ENCODE measurements around the gene SHISA4. TPM values are rescaled to one million over a fixed set of nuclear protein-coding genes. Genes with fewer than 3 reads are reported as not detected.
"Not testable (repeated sequence)": the region's sequence is repeated elsewhere in the genome, so short reads cannot be mapped to it uniquely, and the experiment has no call there.

SHISA4 gene, protein sequence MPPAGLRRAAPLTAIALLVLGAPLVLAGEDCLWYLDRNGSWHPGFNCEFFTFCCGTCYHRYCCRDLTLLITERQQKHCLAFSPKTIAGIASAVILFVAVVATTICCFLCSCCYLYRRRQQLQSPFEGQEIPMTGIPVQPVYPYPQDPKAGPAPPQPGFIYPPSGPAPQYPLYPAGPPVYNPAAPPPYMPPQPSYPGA
- 10 to 100 TPM; 11.0 to 23.3 (median 13.0) TPM for total RNA-seq

DNA sequence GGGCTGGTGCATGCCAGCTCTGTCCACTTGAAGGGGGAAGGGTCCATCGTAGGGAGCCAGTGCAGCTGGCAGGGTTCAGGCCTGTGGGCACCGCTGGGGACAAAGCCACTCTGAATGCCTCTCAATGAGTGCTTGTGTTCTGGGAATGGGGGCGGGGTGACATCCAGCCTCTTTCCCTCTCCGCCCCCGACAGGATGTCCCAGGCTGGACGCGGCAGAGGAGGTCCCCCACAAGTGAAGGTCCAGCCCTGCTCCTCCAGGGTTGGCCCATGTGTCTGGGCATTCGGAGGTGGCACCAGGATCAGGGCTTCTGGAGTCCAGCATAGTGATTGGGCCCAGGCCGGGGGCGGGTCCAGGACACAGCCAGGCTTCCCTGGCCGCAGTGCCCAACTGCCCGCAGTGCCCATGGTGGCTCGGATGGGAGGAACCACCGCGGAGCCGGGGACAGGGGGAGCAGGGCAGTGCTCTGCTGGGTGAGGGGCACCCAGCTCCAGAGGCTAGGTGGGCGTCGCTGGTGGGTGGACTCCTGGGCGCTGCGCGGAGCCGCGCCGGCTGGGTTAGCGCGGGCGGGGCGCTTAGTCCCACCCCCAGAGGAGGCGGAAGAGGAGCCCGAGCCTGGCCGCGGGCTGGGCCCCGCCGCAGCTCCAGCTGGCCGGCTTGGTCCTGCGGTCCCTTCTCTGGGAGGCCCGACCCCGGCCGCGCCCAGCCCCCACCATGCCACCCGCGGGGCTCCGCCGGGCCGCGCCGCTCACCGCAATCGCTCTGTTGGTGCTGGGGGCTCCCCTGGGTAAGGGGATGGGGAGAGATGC lies at the start of gene SHISA4:
Gene SHISA4 (plus strand): TSS at position 617 of the 808 bp plus-strand sequence. CDS start 97 bp downstream, at position 714.
- DNase-seq (ENCODE audit: low spot score) (no peak), ATAC-seq (ENCODE audit: low FRiP score) (peak; percentile 74)
- TF ChIP-seq, protein P1, sequence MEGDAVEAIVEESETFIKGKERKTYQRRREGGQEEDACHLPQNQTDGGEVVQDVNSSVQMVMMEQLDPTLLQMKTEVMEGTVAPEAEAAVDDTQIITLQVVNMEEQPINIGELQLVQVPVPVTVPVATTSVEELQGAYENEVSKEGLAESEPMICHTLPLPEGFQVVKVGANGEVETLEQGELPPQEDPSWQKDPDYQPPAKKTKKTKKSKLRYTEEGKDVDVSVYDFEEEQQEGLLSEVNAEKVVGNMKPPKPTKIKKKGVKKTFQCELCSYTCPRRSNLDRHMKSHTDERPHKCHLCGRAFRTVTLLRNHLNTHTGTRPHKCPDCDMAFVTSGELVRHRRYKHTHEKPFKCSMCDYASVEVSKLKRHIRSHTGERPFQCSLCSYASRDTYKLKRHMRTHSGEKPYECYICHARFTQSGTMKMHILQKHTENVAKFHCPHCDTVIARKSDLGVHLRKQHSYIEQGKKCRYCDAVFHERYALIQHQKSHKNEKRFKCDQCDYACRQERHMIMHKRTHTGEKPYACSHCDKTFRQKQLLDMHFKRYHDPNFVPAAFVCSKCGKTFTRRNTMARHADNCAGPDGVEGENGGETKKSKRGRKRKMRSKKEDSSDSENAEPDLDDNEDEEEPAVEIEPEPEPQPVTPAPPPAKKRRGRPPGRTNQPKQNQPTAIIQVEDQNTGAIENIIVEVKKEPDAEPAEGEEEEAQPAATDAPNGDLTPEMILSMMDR (IDR thresholded peaks at IDR 0.05), result no peak

DNA sequence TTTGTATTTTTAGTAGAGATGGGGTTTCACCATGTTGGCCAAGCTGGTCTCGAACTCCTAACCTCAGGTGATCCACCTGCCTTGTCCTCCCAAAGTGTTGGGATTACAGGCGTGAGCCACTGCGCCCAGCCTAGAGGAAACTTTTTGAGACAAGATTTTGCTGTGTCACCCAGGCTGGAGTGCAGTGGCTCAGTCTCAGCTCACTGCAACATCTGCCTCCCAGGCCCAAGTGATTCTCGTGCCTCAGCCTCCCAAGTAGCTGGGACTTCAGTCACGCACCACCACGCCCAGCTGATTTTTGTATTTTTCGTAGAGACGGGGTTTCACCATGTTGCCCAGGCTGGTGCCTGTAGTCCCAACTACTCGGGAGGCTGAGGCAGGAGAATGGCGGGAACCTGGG lies 49.6 kb upstream of the SHISA4 start:
- DNase-seq (ENCODE audit: low spot score); ATAC-seq (ENCODE audit: low FRiP score): not testable (repeated sequence)

DNA sequence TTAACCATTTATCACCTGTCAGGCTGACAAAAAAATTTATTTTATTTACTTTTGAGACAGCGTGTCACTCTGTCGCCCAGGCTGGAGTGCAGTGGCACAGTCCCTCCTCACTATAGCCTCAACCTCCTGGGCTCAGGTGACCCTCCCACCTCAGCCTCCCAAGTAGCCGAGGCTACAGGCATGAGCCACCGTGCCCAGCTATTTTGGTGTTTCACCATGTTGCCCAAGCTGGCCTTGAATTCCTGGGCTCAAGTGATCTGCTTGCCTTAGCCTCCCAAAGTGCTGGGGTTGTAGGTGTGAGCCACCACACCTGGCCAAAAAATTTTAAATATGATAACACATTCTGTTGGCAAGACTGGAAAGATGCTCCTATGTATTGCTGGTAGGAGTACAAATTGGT lies 48.6 kb upstream of the SHISA4 start:
- ATAC-seq (ENCODE audit: low FRiP score), result no peak

DNA sequence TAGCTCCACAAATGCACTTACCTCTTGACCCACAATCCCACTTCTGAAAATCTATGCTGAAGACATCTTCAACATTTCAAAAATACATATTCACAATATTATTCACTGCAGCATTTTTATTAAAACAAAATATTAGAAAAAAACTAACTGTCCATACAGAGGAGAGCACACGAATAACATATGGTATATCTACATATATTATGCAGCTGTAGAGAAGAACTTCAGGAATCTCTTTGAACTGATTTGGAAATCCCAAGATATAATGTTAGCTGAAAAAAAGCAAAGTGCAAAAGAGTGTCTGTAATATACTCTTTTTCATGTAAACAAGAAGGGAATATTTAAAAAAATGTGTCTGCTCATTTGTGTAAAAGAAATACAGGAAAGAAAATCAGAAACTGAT lies 48.2 kb upstream of the SHISA4 start:
- DNase-seq (ENCODE audit: low spot score) (no peak), ATAC-seq (ENCODE audit: low FRiP score) (no peak)
- TF ChIP-seq, protein P1 (IDR thresholded peaks at IDR 0.05), result no peak

More for the DNA sequence above, 48.6 kb upstream of the SHISA4 start:
- TF ChIP-seq, protein P1 (IDR thresholded peaks at IDR 0.05), result no peak
- no peak for DNase-seq (ENCODE audit: low spot score)

DNA sequence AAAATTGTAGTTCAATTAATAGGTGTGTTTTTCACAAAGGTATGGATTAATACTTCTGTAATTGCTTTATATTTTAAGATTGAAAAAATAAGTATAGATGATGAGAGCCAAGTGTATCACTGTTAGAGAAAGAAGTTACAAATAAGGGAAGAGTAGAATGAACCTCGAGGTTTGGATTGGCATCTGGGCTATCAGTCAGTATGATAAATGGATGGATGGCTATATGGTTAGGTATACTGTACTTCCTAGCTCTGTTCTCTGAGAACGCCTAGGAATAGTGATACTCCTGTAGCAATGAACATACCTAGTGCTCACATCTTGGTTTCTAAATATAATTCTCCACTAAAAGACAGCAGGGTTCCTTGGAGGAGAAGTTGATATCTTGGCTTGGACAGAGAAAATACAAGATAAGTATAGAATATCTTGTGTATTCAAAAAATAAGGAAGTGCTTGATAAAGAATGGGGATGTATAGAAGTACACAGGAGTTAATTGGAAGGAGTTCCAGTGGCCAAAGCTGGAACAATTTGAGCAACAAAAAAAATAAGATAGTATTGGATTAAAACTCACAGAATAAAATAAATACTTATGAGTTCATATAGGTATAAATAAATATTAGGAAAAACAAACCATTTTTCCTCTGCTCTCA lies 47.3 kb upstream of the SHISA4 start:
- TF ChIP-seq, protein P1 (IDR thresholded peaks at IDR 0.05), result no peak
- no peak for ATAC-seq (ENCODE audit: low FRiP score)

DNA sequence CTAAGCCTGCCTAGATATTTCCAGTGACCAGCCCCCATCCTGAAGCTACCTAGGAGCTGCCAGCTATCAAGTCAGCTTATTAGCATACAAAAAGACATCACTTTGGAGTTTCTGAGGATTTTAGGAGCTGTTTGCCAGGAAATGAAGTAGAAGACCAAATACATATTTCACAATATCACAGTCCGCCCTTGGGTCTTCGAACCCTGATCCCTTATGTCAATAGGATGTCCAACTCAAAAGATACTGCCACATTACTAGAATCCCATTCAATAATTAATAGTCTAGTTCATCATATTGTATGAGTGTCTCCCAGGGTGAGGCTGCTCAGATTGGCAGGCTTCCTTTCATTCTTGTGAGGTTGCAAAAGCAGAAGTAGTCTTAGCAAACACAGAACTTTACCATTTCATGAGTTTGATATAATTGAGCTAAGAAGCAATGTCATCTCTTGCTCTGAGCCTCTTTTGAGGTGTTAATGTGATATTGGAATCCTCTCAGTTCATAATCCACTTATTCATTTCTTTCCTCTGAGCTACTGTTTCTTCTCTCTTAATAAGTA lies 46.1 kb upstream of the SHISA4 start:
- TF ChIP-seq, protein P1 (IDR thresholded peaks at IDR 0.05), result no peak
- no peak for ATAC-seq (ENCODE audit: low FRiP score)
- no peak for DNase-seq (ENCODE audit: low spot score)

More for the DNA sequence above, 47.3 kb upstream of the SHISA4 start:
- no peak for DNase-seq (ENCODE audit: low spot score)

Data from omental fat pad (tissue), 4 donors.